Liver (tissue), 9 donors: Measurements from ENCODE around the gene CBLL1. TPM values are rescaled to one million over a fixed set of nuclear protein-coding genes. Genes with fewer than 3 reads are reported as not detected.

Experiments
- DNase-seq: peaks from one replicate; pipeline ENCODE4 v3.0.0-alpha.2; 2017; ENCODE audit warnings: low spot score
- H3K27ac ChIP-seq, 2 donors: one replicate each; pipeline ENCODE4 v1.7.0; 2013; ENCODE audit warnings: inconsistent platforms in 2 of 2, low read length in 2 of 2, control low read depth in 1 of 2, low read depth in 1 of 2, mild to moderate bottlenecking in 1 of 2
- H3K27me3 ChIP-seq, 4 donors: one replicate each; pipeline versions ENCODE4 v1.6.1 to v1.7.0; 2013; ENCODE audit warnings: low read length in 3 of 4, inconsistent platforms in 1 of 4, mild to moderate bottlenecking in 1 of 4, moderate library complexity in 1 of 4; ENCODE audit not compliant: control insufficient read depth in 4 of 4, insufficient read depth in 4 of 4
- H3K36me3 ChIP-seq, 4 donors: one replicate each; pipeline versions ENCODE4 v1.6.1 to v1.7.0; 2013; ENCODE audit warnings: low read length in 3 of 4, mild to moderate bottlenecking in 3 of 4, low read depth in 1 of 4, moderate library complexity in 1 of 4; ENCODE audit not compliant: control insufficient read depth in 4 of 4, insufficient read depth in 3 of 4
- H3K4me1 ChIP-seq, 4 donors: one replicate each; pipeline versions ENCODE4 v1.6.1 to v1.7.0; 2013; ENCODE audit warnings: low read length in 3 of 4, mild to moderate bottlenecking in 3 of 4, moderate library complexity in 1 of 4; ENCODE audit not compliant: control insufficient read depth in 4 of 4, insufficient read depth in 4 of 4
- H3K4me3 ChIP-seq, 3 donors: one replicate each; pipeline versions ENCODE4 v1.6.1 to v1.7.0; 2013; ENCODE audit warnings: low read length in 3 of 3, control low read depth in 1 of 3, low read depth in 1 of 3, mild to moderate bottlenecking in 1 of 3
- H3K9ac ChIP-seq, 2 donors: one replicate each; pipeline ENCODE4 v1.7.0; 2013; ENCODE audit warnings: low read length in 2 of 2, mild to moderate bottlenecking in 2 of 2, moderate library complexity in 2 of 2, control low read depth in 1 of 2, low read depth in 1 of 2
- H3K9me3 ChIP-seq, 4 donors: one replicate each; pipeline versions ENCODE4 v1.6.1 to v1.7.0; 2013; ENCODE audit warnings: low read length in 3 of 4; ENCODE audit not compliant: control insufficient read depth in 4 of 4
- EGR1 ChIP-seq, 2 donors: IDR thresholded peaks; 2 replicates each; pipeline ENCODE4 v1.6.1; 2016 to 2018; ENCODE audit warnings: antibody characterized with exemption in 2 of 2, low read depth in 2 of 2
- HNF4A ChIP-seq, 2 donors: conservative IDR thresholded peaks; 2 replicates each; pipeline ENCODE4 v1.6.1; 2016; ENCODE audit warnings: antibody characterized with exemption in 2 of 2, mild to moderate bottlenecking in 2 of 2
- HNF4G ChIP-seq: IDR thresholded peaks from 2 replicates; pipeline ENCODE4 v1.6.1; 2016; ENCODE audit warnings: antibody characterized with exemption
- JUND ChIP-seq, 2 donors: IDR thresholded peaks; 2 replicates each; pipeline ENCODE4 v1.6.1; 2016; ENCODE audit warnings: antibody characterized with exemption in 2 of 2
- NR2F2 ChIP-seq: IDR thresholded peaks from 2 replicates; pipeline ENCODE4 v1.6.1; 2016; ENCODE audit warnings: antibody characterized with exemption
- RAD21 ChIP-seq, 2 donors: IDR thresholded peaks; 2 replicates each; pipeline ENCODE4 v1.6.1; 2016; ENCODE audit warnings: antibody characterized with exemption in 2 of 2, mild to moderate bottlenecking in 2 of 2
- RXRA ChIP-seq, 2 donors: IDR thresholded peaks; 2 replicates each; pipeline ENCODE4 v1.6.1; 2017 to 2018; ENCODE audit warnings: antibody characterized with exemption in 2 of 2, mild to moderate bottlenecking in 1 of 2
- TAF1 ChIP-seq: conservative IDR thresholded peaks from 2 replicates; pipeline ENCODE4 v1.6.1; 2016; ENCODE audit warnings: antibody characterized with exemption, mild to moderate bottlenecking
- YY1 ChIP-seq: IDR thresholded peaks from 2 replicates; pipeline ENCODE4 v1.6.1; 2016; ENCODE audit warnings: antibody characterized with exemption, mild to moderate bottlenecking
- ZBTB33 ChIP-seq: IDR thresholded peaks from 2 replicates; pipeline ENCODE4 v1.6.1; 2016; ENCODE audit warnings: antibody characterized with exemption
- WGBS: extraction: QIAGEN DNeasy Blood & Tissue Kit; methylation state at CpG from one replicate; pipeline ENCODE4 v1.1.7; 2013; 5-methylcytosine and 5-hydroxymethylcytosine counted together
- polyA plus RNA-seq, 2 donors: library from polyadenylated mRNA; stranded (reverse) in 1 of 2; unstranded in 1 of 2; fragments of 200-250 nt in 1 of 2; fragments of >200 nt in 1 of 2; fragmentation: Nextera tagmentation in 1 of 2; extraction: Ambion mirVana in 1 of 2; gene quantifications; one replicate each; pipeline versions ENCODE4 v1.2.1 to v1.2.3, GENCODE V29; 2013 to 2015
- total RNA-seq, 2 donors: library from RNA; depleted of rRNA; stranded (reverse); fragments of >200 nt; gene quantifications; one replicate each; pipeline ENCODE4 v1.2.3, GENCODE V29; 2014
- TF ChIP-seq, protein P1 (sequence below): IDR thresholded peaks from 2 replicates; pipeline ENCODE4 v1.6.1; 2016; ENCODE audit warnings: antibody characterized with exemption
- TF ChIP-seq, protein P2 (sequence below): fragments of 150-350 bp; IDR thresholded peaks from 2 replicates; pipeline ENCODE4 v1.5.1; 2017; ENCODE audit warnings: improper control_type of control experiment, low read depth, low read length; ENCODE audit not compliant: missing input control
- TF ChIP-seq, protein P3 (sequence below): IDR thresholded peaks from 2 replicates; pipeline ENCODE4 v1.6.1; 2016; ENCODE audit warnings: antibody characterized with exemption
- TF ChIP-seq, protein P4 (sequence below): IDR thresholded peaks from 2 replicates; pipeline ENCODE4 v1.6.1; 2016; ENCODE audit warnings: antibody characterized with exemption, mild to moderate bottlenecking
- donor health status: healthy.
- donor health status: healthy.
- donor health status: healthy.
- donor health status: healthy.
- donor health status: healthy.

CBLL1 gene
- total and polyA plus RNA-seq, 4 donors = 5.2 to 17.0 (median 10.0) TPM

- WGBS = 72% methylated on average over 3 of the region's 3 CpGs
- Histone ChIP-seq H3K36me3 (peaks cover 0 to 11% (median 9%) of the 10 kb centered on the region in 4 donors), H3K9me3 (no peaks in the 10 kb centered on the region), H3K4me3 (no peak overlapping the region), H3K27me3 (no peaks in the 10 kb centered on the region), H3K27ac (no peak overlapping the region), H3K9ac (no peak overlapping the region), H3K4me1 (peaks cover 5 to 31% (median 25%) of the 10 kb centered on the region in 4 donors)
- DNase-seq = no peak
- TF ChIP-seq JUND (IDR thresholded peaks at IDR 0.05) (no peak), EGR1 (IDR thresholded peaks at IDR 0.05; ENCODE audit: low read depth in 2 of 2) (no peak), ZBTB33 (no peak), YY1 (no peak), HNF4A (conservative IDR thresholded peaks at IDR 0.05) (no peak), RXRA (IDR thresholded peaks at IDR 0.05) (no peak), TAF1 (no peak), HNF4G (no peak), NR2F2 (no peak)
- TF ChIP-seq, protein P1, sequence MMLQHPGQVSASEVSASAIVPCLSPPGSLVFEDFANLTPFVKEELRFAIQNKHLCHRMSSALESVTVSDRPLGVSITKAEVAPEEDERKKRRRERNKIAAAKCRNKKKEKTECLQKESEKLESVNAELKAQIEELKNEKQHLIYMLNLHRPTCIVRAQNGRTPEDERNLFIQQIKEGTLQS = no peak
- TF ChIP-seq, protein P2, sequence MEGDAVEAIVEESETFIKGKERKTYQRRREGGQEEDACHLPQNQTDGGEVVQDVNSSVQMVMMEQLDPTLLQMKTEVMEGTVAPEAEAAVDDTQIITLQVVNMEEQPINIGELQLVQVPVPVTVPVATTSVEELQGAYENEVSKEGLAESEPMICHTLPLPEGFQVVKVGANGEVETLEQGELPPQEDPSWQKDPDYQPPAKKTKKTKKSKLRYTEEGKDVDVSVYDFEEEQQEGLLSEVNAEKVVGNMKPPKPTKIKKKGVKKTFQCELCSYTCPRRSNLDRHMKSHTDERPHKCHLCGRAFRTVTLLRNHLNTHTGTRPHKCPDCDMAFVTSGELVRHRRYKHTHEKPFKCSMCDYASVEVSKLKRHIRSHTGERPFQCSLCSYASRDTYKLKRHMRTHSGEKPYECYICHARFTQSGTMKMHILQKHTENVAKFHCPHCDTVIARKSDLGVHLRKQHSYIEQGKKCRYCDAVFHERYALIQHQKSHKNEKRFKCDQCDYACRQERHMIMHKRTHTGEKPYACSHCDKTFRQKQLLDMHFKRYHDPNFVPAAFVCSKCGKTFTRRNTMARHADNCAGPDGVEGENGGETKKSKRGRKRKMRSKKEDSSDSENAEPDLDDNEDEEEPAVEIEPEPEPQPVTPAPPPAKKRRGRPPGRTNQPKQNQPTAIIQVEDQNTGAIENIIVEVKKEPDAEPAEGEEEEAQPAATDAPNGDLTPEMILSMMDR = no peak
- TF ChIP-seq, protein P3, sequence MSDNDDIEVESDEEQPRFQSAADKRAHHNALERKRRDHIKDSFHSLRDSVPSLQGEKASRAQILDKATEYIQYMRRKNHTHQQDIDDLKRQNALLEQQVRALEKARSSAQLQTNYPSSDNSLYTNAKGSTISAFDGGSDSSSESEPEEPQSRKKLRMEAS = no peak
Observed at GRCh38 chr7:107746006-107746405, 2.1 kb downstream of the CBLL1 start.

DNA sequence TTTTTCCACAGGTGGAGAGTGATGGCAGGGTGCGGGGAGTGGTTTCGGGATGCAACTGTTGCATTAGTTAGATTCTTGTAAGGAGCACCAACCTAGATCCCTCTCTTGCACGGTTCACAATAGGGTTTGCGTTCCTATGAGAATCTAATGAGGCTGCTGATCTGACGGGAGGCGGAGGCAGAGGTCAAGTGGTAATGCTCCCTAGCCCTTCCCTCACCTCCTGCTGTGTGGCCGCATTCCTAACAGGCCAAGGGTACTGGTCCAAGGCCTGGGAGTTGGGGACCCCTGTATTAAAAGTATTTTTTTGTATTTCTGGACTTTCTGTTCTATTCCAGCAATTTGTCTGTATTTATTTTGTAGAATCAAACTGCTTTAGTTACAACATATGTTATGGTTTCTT is 7.2 kb downstream of the CBLL1 start:
- 94% methylated on average over 7 of the region's 7 CpGs for WGBS
- H3K27ac ChIP-seq = no peak overlapping the region
- peaks cover 0 to 5% (median under 1%) of the 10 kb centered on the region in 4 donors for H3K4me1 ChIP-seq
- no peak for DNase-seq
- H3K36me3 ChIP-seq = peaks cover 9 to 43% (median 34%) of the 10 kb centered on the region in 4 donors
- no peaks in the 10 kb centered on the region for H3K27me3 ChIP-seq
- no peak overlapping the region for H3K9ac ChIP-seq
- no peak for TF ChIP-seq JUND (IDR thresholded peaks at IDR 0.05)
- TF ChIP-seq YY1 = no peak
- no peak for TF ChIP-seq NR2F2
- TF ChIP-seq RXRA (IDR thresholded peaks at IDR 0.05) = no peak
- TF ChIP-seq TAF1 = no peak
- TF ChIP-seq RAD21 (IDR thresholded peaks at IDR 0.05) = no peak
- TF ChIP-seq EGR1 (IDR thresholded peaks at IDR 0.05; ENCODE audit: low read depth in 2 of 2) = no peak
- no peak for TF ChIP-seq HNF4A (conservative IDR thresholded peaks at IDR 0.05)
- TF ChIP-seq, protein P2 = no peak
- TF ChIP-seq, protein P4, sequence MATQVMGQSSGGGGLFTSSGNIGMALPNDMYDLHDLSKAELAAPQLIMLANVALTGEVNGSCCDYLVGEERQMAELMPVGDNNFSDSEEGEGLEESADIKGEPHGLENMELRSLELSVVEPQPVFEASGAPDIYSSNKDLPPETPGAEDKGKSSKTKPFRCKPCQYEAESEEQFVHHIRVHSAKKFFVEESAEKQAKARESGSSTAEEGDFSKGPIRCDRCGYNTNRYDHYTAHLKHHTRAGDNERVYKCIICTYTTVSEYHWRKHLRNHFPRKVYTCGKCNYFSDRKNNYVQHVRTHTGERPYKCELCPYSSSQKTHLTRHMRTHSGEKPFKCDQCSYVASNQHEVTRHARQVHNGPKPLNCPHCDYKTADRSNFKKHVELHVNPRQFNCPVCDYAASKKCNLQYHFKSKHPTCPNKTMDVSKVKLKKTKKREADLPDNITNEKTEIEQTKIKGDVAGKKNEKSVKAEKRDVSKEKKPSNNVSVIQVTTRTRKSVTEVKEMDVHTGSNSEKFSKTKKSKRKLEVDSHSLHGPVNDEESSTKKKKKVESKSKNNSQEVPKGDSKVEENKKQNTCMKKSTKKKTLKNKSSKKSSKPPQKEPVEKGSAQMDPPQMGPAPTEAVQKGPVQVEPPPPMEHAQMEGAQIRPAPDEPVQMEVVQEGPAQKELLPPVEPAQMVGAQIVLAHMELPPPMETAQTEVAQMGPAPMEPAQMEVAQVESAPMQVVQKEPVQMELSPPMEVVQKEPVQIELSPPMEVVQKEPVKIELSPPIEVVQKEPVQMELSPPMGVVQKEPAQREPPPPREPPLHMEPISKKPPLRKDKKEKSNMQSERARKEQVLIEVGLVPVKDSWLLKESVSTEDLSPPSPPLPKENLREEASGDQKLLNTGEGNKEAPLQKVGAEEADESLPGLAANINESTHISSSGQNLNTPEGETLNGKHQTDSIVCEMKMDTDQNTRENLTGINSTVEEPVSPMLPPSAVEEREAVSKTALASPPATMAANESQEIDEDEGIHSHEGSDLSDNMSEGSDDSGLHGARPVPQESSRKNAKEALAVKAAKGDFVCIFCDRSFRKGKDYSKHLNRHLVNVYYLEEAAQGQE = no peak
- H3K4me3 ChIP-seq = no peak overlapping the region
- no peaks in the 10 kb centered on the region for H3K9me3 ChIP-seq
